HCT116 (cell line): Measurements from ENCODE around the gene ARRB2. TPM values are rescaled to one million over a fixed set of nuclear protein-coding genes. Genes with fewer than 3 reads are reported as not detected.

Experiments
- ATAC-seq: fragments of 200-7000 bp; cut with Tn5 transposase; 2 replicates; pipeline ENCODE4 v1.9.1; 2020; ENCODE audit warnings: mild to moderate bottlenecking, moderate library complexity
- BruUV-seq: library from RNA; stranded (reverse); fragments of 400-500 nt; replicated peaks from 2 replicates; lab custom pipeline; 2021; lab: Mats Ljungman, UMichigan
- CTCF ChIA-PET: fragments of 300-600 bp; sonication (Branson Sonifier 250); formaldehyde crosslinking; loops from one replicate; lab custom pipeline; 2021; ENCODE audit warnings: antibody characterized with exemption; lab: Charles Lee
- POLR2A ChIA-PET: fragments of 300-600, 350-600 bp; sonication (Branson Sonifier 250); formaldehyde crosslinking; loops from one replicate; lab custom pipeline; 2021; ENCODE audit warnings: antibody characterized with exemption; lab: Charles Lee
- RAD21 ChIA-PET, 2 experiments: fragments of 300-600 bp; sonication (Branson Sonifier 250); formaldehyde crosslinking; loops; one replicate each; lab custom pipeline; 2023; ENCODE audit warnings: low total read pairs in 2 of 2; ENCODE audit not compliant: uncharacterized antibody in 2 of 2, unreplicated experiment in 2 of 2, low non-redundant PET in 1 of 2; lab: Charles Lee
- DNase-seq: peaks from one replicate; pipeline ENCODE4 v3.0.0-alpha.2; 2010; ENCODE audit warnings: low read depth, low spot score
- H2AFZ ChIP-seq: fragments of 200-600 bp; shearing (Covaris generic), sonication (generic); 2 replicates; pipeline ENCODE4 v1.6.1; 2017; ENCODE audit warnings: low read depth, mixed run types, mixed read lengths, antibody characterized with exemption, low read length; ENCODE audit not compliant: poor library complexity, severe bottlenecking
- H3K27ac ChIP-seq: 2 replicates; pipeline ENCODE4 v1.5.1; 2012; ENCODE audit warnings: low read depth, low read length
- H3K27me3 ChIP-seq: fragments of 200-600 bp; sonication (generic); 2 replicates; pipeline ENCODE4 v1.6.1; 2016; ENCODE audit warnings: mixed run types, low read length, mixed read lengths; ENCODE audit not compliant: insufficient read depth
- H3K36me3 ChIP-seq, 2 experiments: fragments of 200-500 bp in 1 of 2; fragments of 200-600 bp in 1 of 2; sonication (Bioruptor generic) in 1 of 2; sonication (generic) in 1 of 2; 2 replicates each; pipeline versions ENCODE4 v1.5.1 to v1.6.1; 2014 to 2016; ENCODE audit warnings: low read length in 2 of 2, inconsistent platforms in 1 of 2, mixed read lengths in 1 of 2, mixed run types in 1 of 2; ENCODE audit not compliant: insufficient read depth in 2 of 2, control insufficient read depth in 1 of 2
- H3K4me1 ChIP-seq, 2 experiments: fragments of 200-600 bp in 1 of 2; sonication (generic) in 1 of 2; 2 replicates each; pipeline versions ENCODE4 v1.5.1 to v1.6.1; 2012 to 2017; ENCODE audit warnings: low read length in 2 of 2, inconsistent platforms in 1 of 2, mild to moderate bottlenecking in 1 of 2, mixed read lengths in 1 of 2, mixed run types in 1 of 2, moderate library complexity in 1 of 2; ENCODE audit not compliant: insufficient read depth in 2 of 2, control insufficient read depth in 1 of 2
- H3K4me2 ChIP-seq: fragments of 200-600 bp; sonication (generic); 2 replicates; pipeline ENCODE4 v1.6.1; 2017; ENCODE audit warnings: mixed run types, low read length, mixed read lengths
- H3K4me3 ChIP-seq, 2 experiments: fragments of 200-600 bp in 1 of 2; sonication (generic) in 1 of 2; replicated peaks in 1 of 2; 2 replicates each; pipeline ENCODE4 v1.5.1; 2011 to 2016; ENCODE audit warnings: low read length in 2 of 2, control low read depth in 1 of 2, low read depth in 1 of 2, mild to moderate bottlenecking in 1 of 2, mixed read lengths in 1 of 2, mixed run types in 1 of 2
- H3K79me2 ChIP-seq: fragments of 200-600 bp; sonication (generic); 2 replicates; pipeline ENCODE4 v1.6.1; 2017; ENCODE audit warnings: mild to moderate bottlenecking, mixed run types, low read length, moderate library complexity, mixed read lengths; ENCODE audit not compliant: insufficient read depth
- H3K9ac ChIP-seq: fragments of 200-600 bp; sonication (generic); 2 replicates; pipeline ENCODE4 v1.6.1; 2016; ENCODE audit warnings: low read length, mixed read lengths
- H3K9me2 ChIP-seq: fragments of 200-600 bp; sonication (generic), shearing (Covaris generic); 2 replicates; pipeline ENCODE4 v1.6.1; 2017; ENCODE audit warnings: mixed run types, mild to moderate bottlenecking, moderate library complexity; ENCODE audit not compliant: insufficient read depth
- H3K9me3 ChIP-seq, 2 experiments: fragments of 200-500 bp in 1 of 2; fragments of 200-600 bp in 1 of 2; sonication (Bioruptor generic) in 1 of 2; sonication (generic) in 1 of 2; 2 replicates each; pipeline ENCODE4 v1.6.1; 2014 to 2017; ENCODE audit warnings: low read length in 2 of 2, mixed read lengths in 2 of 2, inconsistent platforms in 1 of 2, low read depth in 1 of 2, mild to moderate bottlenecking in 1 of 2, mixed run types in 1 of 2, moderate library complexity in 1 of 2; ENCODE audit not compliant: control insufficient read depth in 1 of 2, insufficient read depth in 1 of 2
- H4K20me1 ChIP-seq: fragments of 200-600 bp; sonication (generic), shearing (Covaris generic); 2 replicates; pipeline ENCODE4 v1.6.1; 2017; ENCODE audit warnings: mixed run types, mild to moderate bottlenecking, moderate library complexity; ENCODE audit not compliant: insufficient read depth
- ATF3 ChIP-seq: IDR thresholded peaks from 2 replicates; pipeline ENCODE4 v1.6.1; 2012
- CBX3 ChIP-seq: IDR thresholded peaks from 2 replicates; pipeline ENCODE4 v1.6.1; 2012; ENCODE audit warnings: low read depth
- CEBPB ChIP-seq: IDR thresholded peaks from 2 replicates; pipeline ENCODE4 v1.6.1; 2012; ENCODE audit warnings: low read depth
- EGR1 ChIP-seq: IDR thresholded peaks from 2 replicates; pipeline ENCODE4 v1.6.1; 2012; ENCODE audit warnings: low read depth
- EZH2 ChIP-seq: fragments of 200-600 bp; sonication (generic); IDR thresholded peaks from 2 replicates; pipeline ENCODE4 v1.6.1; 2017; ENCODE audit warnings: antibody characterized with exemption, mixed run types
- MAX ChIP-seq: IDR thresholded peaks from 2 replicates; pipeline ENCODE4 v1.6.1; 2012
- POLR2A ChIP-seq: IDR thresholded peaks from 2 replicates; pipeline ENCODE4 v1.7.0; 2011; ENCODE audit warnings: borderline replicate concordance; ENCODE audit not compliant: insufficient read depth, insufficient read length; ENCODE audit errors: extremely low read depth
- POLR2AphosphoS5 ChIP-seq: IDR thresholded peaks from 2 replicates; pipeline ENCODE4 v1.6.1; 2011; ENCODE audit warnings: mild to moderate bottlenecking, low read depth, low read length, moderate library complexity
- REST ChIP-seq: IDR thresholded peaks from 2 replicates; pipeline ENCODE4 v1.6.1; 2012; ENCODE audit warnings: low read depth
- SRF ChIP-seq: IDR thresholded peaks from 2 replicates; pipeline ENCODE4 v1.6.1; 2012; ENCODE audit warnings: low read depth
- YY1 ChIP-seq: IDR thresholded peaks from 2 replicates; pipeline ENCODE4 v1.6.1; 2011; ENCODE audit warnings: low read length, low read depth, moderate library complexity, mild to moderate bottlenecking; ENCODE audit not compliant: insufficient replicate concordance; ENCODE audit errors: extremely low read depth
- ZFX ChIP-seq: fragments of 450-650 bp; IDR thresholded peaks from 2 replicates; pipeline ENCODE4 v1.6.1; 2017
- ZNF274 ChIP-seq: fragments of 200-500 bp; sonication (Bioruptor generic); IDR thresholded peaks from 2 replicates; pipeline ENCODE4 v1.6.1; 2014; ENCODE audit warnings: mild to moderate bottlenecking, low read depth, low read length, inconsistent platforms
- intact Hi-C: fragments of 100-400 bp; cut with micrococcal nuclease; formaldehyde crosslinking; loops from 2 replicates; pipeline ENCODE4 v1.10.0; 2022
- total RNA-seq: library from RNA; stranded (reverse); gene quantifications from one replicate; pipeline ENCODE4 v1.2.1, GENCODE V29; 2021; ENCODE audit not compliant: unreplicated experiment
- TF ChIP-seq, protein P1 (sequence below), 3 experiments: fragments of 200-600 bp in 1 of 3; sonication (generic) in 1 of 3; IDR thresholded peaks in 2 of 3; conservative IDR thresholded peaks in 1 of 3; 2 replicates each; pipeline ENCODE4 v1.5.1; 2012 to 2017; ENCODE audit warnings: low read depth in 2 of 3, low read length in 2 of 3, antibody characterized with exemption in 1 of 3, borderline replicate concordance in 1 of 3, control low read depth in 1 of 3, mild to moderate bottlenecking in 1 of 3, mixed read lengths in 1 of 3, mixed run types in 1 of 3, moderate library complexity in 1 of 3; ENCODE audit not compliant: insufficient read depth in 1 of 3
- TF ChIP-seq, protein P2 (sequence below): IDR thresholded peaks from 2 replicates; pipeline ENCODE4 v1.6.1; 2011; ENCODE audit warnings: mild to moderate bottlenecking, low read length, moderate library complexity; ENCODE audit not compliant: insufficient replicate concordance; ENCODE audit errors: extremely low read depth

Gene ARRB2
- total RNA-seq, 1 experiment from 2014 or later, result 70.8 TPM

DNA sequence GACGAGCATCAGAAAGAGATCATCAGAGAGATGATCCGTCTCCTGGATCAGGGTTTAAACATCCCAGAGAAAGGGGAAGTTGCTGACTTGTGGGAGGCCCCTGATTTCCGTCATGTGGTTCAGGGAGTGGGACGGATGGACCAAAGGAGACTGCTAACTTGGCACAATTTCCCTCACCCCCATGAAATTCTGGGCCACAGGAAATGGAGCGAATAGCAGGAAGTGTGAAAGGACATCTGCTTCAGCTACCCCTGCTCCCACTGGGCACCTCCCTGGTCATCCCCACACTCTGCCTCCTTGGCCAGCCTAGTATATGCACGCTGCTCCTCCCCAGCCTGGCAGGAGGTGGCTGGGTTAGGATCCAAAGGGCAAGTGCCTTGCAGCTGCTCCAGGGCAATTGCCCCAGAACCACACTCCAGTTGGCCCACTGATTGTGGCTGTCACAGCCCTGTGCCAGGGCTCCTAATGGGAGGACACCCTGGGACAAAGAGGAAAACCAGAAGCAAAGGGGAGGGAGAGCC, 1.3 kb downstream of the ARRB2 start:
- Histone ChIP-seq H3K36me3 (no peaks in the 10 kb centered on the region; a peak in 1 of 4 replicates), H3K27me3 (no peaks in the 10 kb centered on the region), H3K4me2 (peak overlapping the region; percentile 75), H4K20me1 (no peaks in the 10 kb centered on the region), H3K9me2 (no peaks in the 10 kb centered on the region), H3K79me2 (peaks cover 20% of the 10 kb centered on the region), H2AFZ (no peak overlapping the region), H3K9me3 (no peaks in the 10 kb centered on the region), H3K9ac (peak overlapping the region; percentile 86), H3K27ac (no peak overlapping the region), H3K4me1 (peaks cover 13 to 34% of the 10 kb centered on the region in 2 experiments; a peak in 3 of 4 replicates), H3K4me3 (peak overlapping the region; percentile 65 to 73)
- ChIA-PET POLR2A (no interaction called here), RAD21 (no interaction called here), CTCF (no interaction called here)
- BruUV-seq, result no TSS peak
- intact Hi-C loops, result no loop called here
- no peak for DNase-seq
- ATAC-seq, result no peak
- TF ChIP-seq ZFX (no peak), ATF3 (no peak), MAX (no peak), ZNF274 (no peak), YY1 (no peak), POLR2AphosphoS5 (no peak), REST (no peak), CEBPB (no peak), CBX3 (no peak), POLR2A (no peak), SRF (no peak), EZH2 (no peak), EGR1 (no peak)
- TF ChIP-seq, protein P1, sequence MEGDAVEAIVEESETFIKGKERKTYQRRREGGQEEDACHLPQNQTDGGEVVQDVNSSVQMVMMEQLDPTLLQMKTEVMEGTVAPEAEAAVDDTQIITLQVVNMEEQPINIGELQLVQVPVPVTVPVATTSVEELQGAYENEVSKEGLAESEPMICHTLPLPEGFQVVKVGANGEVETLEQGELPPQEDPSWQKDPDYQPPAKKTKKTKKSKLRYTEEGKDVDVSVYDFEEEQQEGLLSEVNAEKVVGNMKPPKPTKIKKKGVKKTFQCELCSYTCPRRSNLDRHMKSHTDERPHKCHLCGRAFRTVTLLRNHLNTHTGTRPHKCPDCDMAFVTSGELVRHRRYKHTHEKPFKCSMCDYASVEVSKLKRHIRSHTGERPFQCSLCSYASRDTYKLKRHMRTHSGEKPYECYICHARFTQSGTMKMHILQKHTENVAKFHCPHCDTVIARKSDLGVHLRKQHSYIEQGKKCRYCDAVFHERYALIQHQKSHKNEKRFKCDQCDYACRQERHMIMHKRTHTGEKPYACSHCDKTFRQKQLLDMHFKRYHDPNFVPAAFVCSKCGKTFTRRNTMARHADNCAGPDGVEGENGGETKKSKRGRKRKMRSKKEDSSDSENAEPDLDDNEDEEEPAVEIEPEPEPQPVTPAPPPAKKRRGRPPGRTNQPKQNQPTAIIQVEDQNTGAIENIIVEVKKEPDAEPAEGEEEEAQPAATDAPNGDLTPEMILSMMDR (IDR thresholded peaks at IDR 0.05 in 2 of 3, conservative IDR thresholded peaks at IDR 0.05 in 1 of 3; ENCODE audit: borderline replicate concordance in 1 of 3, insufficient read depth in 1 of 3, low read depth in 2 of 3, low read length in 2 of 3), result no peak
- TF ChIP-seq, protein P2, sequence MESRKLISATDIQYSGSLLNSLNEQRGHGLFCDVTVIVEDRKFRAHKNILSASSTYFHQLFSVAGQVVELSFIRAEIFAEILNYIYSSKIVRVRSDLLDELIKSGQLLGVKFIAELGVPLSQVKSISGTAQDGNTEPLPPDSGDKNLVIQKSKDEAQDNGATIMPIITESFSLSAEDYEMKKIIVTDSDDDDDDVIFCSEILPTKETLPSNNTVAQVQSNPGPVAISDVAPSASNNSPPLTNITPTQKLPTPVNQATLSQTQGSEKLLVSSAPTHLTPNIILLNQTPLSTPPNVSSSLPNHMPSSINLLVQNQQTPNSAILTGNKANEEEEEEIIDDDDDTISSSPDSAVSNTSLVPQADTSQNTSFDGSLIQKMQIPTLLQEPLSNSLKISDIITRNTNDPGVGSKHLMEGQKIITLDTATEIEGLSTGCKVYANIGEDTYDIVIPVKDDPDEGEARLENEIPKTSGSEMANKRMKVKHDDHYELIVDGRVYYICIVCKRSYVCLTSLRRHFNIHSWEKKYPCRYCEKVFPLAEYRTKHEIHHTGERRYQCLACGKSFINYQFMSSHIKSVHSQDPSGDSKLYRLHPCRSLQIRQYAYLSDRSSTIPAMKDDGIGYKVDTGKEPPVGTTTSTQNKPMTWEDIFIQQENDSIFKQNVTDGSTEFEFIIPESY, result no peak
